SK-N-MC (cell line): ENCODE data around the gene CYTH3.

Experiments used
- EZH2 ChIP-seq: fragments of 200-600 bp; sonication (generic); IDR thresholded peaks from one replicate; pipeline ENCODE4 v1.6.1; 2017; ENCODE audit warnings: antibody characterized with exemption
- FOXP2 ChIP-seq: optimal IDR thresholded peaks from 2 replicates; pipeline ENCODE3; 2011; ENCODE audit warnings: mild to moderate bottlenecking, moderate library complexity; ENCODE audit not compliant: insufficient read depth; ENCODE audit errors: extremely low read length, control extremely low read depth
- POLR2AphosphoS5 ChIP-seq: IDR thresholded peaks from 2 replicates; pipeline ENCODE4 v1.6.1; 2012; ENCODE audit warnings: mild to moderate bottlenecking, low read depth, low read length, borderline replicate concordance

DNA sequence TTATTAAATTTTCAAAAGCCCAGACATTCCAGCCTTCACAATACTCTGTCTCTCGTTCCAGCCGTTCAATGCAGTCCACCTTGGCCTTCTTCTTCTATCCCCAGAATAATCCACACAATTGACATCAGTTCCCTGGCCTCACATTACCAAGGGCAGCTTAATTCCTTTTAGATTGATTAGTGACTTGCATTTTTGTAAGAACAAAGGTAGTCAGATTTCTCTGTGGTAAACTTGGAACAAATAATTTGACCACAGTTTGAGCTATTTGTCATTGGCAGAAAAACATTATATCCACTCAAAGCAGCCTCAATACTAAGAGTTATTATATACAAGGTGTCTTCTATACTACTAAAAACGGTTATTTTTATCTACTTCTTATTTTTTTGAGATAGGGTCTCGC lies 5.1 kb upstream of the CYTH3 start:
- no peak for TF ChIP-seq POLR2AphosphoS5
- TF ChIP-seq EZH2 = no peak
- TF ChIP-seq FOXP2 = no peak
